Measurements from ENCODE around the gene CAMK2A.

The CAMK2A gene

DNA sequence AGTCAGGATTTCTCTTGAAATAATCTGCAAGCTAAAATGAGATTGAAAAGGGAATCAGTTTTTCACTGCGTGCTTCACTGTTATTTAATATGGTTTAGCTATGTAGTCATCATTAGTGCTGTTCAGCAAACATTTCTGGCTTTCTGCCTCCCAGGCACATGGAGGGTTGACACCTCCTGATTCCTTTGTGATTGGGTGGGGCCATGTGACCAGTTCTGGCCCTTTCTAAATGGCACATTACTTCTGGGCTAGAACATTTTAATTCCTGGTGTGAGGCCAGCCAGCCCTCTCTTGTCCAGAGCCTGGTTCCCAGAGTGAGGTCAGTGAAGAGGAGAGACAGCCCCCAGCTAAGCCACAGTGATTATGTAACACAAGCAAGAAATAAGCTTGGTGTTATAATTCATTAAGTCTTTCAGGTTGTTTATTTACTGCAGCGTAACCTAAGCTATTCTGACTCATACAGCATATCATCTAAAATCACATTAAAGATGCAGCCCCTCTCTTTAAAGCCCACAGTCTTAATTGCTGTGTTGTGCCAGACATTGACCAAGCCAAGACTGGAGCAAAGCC, 30.6 kb upstream of the CAMK2A start (continued):
- no peak for TF ChIP-seq ZNF785 (tag by site-specific recombination; IDR thresholded peaks at IDR 0.05)
- peak; percentile 50; the same call in 1 of the 2 replicates for TF ChIP-seq ZNF558 (tag by site-specific recombination; IDR thresholded peaks at IDR 0.05)
- TF ChIP-seq ZFHX2 (tag by site-specific recombination; conservative IDR thresholded peaks at IDR 0.05) = no peak
- TF ChIP-seq ZNF530 (tag by site-specific recombination; IDR thresholded peaks at IDR 0.05; ENCODE audit: low read depth) = no peak
- no peak for TF ChIP-seq ZNF549 (tag by site-specific recombination; IDR thresholded peaks at IDR 0.05)
- TF ChIP-seq, protein P1, sequence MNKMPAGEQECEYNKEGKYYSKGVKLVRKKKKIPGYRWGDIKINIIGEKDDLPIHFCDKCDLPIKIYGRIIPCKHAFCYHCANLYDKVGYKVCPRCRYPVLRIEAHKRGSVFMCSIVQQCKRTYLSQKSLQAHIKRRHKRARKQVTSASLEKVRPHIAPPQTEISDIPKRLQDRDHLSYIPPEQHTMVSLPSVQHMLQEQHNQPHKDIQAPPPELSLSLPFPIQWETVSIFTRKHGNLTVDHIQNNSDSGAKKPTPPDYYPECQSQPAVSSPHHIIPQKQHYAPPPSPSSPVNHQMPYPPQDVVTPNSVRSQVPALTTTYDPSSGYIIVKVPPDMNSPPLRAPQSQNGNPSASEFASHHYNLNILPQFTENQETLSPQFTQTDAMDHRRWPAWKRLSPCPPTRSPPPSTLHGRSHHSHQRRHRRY (tag by site-specific recombination; IDR thresholded peaks at IDR 0.05) = no peak
- no peak for TF ChIP-seq ZFP41 (tag by site-specific recombination; IDR thresholded peaks at IDR 0.05; ENCODE audit: borderline replicate concordance)
- no peak for TF ChIP-seq ZIC2 (tag by site-specific recombination; IDR thresholded peaks at IDR 0.05)
- no peak for TF ChIP-seq ZNF19 (tag by site-specific recombination; IDR thresholded peaks at IDR 0.05; ENCODE audit: low read depth)
- TF ChIP-seq ZNF366 (tag by site-specific recombination; conservative IDR thresholded peaks at IDR 0.05) = peak; percentile 88
- TF ChIP-seq, protein P2, sequence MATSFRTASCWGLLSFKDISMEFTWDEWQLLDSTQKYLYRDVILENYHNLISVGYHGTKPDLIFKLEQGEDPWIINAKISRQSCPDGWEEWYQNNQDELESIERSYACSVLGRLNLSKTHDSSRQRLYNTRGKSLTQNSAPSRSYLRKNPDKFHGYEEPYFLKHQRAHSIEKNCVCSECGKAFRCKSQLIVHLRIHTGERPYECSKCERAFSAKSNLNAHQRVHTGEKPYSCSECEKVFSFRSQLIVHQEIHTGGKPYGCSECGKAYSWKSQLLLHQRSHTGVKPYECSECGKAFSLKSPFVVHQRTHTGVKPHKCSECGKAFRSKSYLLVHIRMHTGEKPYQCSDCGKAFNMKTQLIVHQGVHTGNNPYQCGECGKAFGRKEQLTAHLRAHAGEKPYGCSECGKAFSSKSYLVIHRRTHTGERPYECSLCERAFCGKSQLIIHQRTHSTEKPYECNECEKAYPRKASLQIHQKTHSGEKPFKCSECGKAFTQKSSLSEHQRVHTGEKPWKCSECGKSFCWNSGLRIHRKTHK (tag by site-specific recombination; IDR thresholded peaks at IDR 0.05) = no peak
- TF ChIP-seq ZNF48 (tag by site-specific recombination; IDR thresholded peaks at IDR 0.05) = no peak
- TF ChIP-seq YY1 (tag by site-specific recombination; IDR thresholded peaks at IDR 0.05) = no peak
- no peak for TF ChIP-seq ZNF596 (tag by site-specific recombination; IDR thresholded peaks at IDR 0.05)
- TF ChIP-seq, protein P3, sequence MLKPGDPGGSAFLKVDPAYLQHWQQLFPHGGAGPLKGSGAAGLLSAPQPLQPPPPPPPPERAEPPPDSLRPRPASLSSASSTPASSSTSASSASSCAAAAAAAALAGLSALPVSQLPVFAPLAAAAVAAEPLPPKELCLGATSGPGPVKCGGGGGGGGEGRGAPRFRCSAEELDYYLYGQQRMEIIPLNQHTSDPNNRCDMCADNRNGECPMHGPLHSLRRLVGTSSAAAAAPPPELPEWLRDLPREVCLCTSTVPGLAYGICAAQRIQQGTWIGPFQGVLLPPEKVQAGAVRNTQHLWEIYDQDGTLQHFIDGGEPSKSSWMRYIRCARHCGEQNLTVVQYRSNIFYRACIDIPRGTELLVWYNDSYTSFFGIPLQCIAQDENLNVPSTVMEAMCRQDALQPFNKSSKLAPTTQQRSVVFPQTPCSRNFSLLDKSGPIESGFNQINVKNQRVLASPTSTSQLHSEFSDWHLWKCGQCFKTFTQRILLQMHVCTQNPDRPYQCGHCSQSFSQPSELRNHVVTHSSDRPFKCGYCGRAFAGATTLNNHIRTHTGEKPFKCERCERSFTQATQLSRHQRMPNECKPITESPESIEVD (tag by site-specific recombination; IDR thresholded peaks at IDR 0.05) = no peak
- TF ChIP-seq, protein P4, sequence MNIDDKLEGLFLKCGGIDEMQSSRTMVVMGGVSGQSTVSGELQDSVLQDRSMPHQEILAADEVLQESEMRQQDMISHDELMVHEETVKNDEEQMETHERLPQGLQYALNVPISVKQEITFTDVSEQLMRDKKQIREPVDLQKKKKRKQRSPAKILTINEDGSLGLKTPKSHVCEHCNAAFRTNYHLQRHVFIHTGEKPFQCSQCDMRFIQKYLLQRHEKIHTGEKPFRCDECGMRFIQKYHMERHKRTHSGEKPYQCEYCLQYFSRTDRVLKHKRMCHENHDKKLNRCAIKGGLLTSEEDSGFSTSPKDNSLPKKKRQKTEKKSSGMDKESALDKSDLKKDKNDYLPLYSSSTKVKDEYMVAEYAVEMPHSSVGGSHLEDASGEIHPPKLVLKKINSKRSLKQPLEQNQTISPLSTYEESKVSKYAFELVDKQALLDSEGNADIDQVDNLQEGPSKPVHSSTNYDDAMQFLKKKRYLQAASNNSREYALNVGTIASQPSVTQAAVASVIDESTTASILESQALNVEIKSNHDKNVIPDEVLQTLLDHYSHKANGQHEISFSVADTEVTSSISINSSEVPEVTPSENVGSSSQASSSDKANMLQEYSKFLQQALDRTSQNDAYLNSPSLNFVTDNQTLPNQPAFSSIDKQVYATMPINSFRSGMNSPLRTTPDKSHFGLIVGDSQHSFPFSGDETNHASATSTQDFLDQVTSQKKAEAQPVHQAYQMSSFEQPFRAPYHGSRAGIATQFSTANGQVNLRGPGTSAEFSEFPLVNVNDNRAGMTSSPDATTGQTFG (tag by site-specific recombination; IDR thresholded peaks at IDR 0.05; ENCODE audit: borderline replicate concordance) = no peak
- peak; percentile 81 for TF ChIP-seq BCL11A (tag by site-specific recombination; IDR thresholded peaks at IDR 0.05; ENCODE audit: low read depth)
- peak; percentile 45; the same call in 1 of the 2 replicates for TF ChIP-seq ZSCAN16 (tag by site-specific recombination; IDR thresholded peaks at IDR 0.05)
- peak; percentile 87 for TF ChIP-seq SP7 (tag by site-specific recombination; IDR thresholded peaks at IDR 0.05)
- no peak for TF ChIP-seq ZNF768 (tag by site-specific recombination; IDR thresholded peaks at IDR 0.05)
- TF ChIP-seq ZNF184 (tag by site-specific recombination; IDR thresholded peaks at IDR 0.05) = 0 out of 2 replicates have a peak, but pooled peaks have one; percentile 38
- no peak for TF ChIP-seq SP3 (tag by site-specific recombination; IDR thresholded peaks at IDR 0.05)
- TF ChIP-seq ZNF654 (tag by site-specific recombination; IDR thresholded peaks at IDR 0.05; ENCODE audit: low read depth) = no peak
- TF ChIP-seq ZNF221 (tag by site-specific recombination; IDR thresholded peaks at IDR 0.05; ENCODE audit: borderline replicate concordance) = no peak
- peak; percentile 16; the same call in 1 of the 2 replicates for TF ChIP-seq IKZF3 (tag by site-specific recombination; IDR thresholded peaks at IDR 0.05)
- TF ChIP-seq ZNF138 (tag by site-specific recombination; IDR thresholded peaks at IDR 0.05; ENCODE audit: borderline replicate concordance) = no peak
- TF ChIP-seq ZFP37 (tag by site-specific recombination; IDR thresholded peaks at IDR 0.05) = peak; percentile 33; the same call in 1 of the 2 replicates
- no peak for TF ChIP-seq OVOL3 (tag by site-specific recombination; IDR thresholded peaks at IDR 0.05)
- TF ChIP-seq ZNF155 (tag by site-specific recombination; IDR thresholded peaks at IDR 0.05) = no peak
- no peak for TF ChIP-seq ZNF621 (tag by site-specific recombination; IDR thresholded peaks at IDR 0.05)
- TF ChIP-seq, protein P5, sequence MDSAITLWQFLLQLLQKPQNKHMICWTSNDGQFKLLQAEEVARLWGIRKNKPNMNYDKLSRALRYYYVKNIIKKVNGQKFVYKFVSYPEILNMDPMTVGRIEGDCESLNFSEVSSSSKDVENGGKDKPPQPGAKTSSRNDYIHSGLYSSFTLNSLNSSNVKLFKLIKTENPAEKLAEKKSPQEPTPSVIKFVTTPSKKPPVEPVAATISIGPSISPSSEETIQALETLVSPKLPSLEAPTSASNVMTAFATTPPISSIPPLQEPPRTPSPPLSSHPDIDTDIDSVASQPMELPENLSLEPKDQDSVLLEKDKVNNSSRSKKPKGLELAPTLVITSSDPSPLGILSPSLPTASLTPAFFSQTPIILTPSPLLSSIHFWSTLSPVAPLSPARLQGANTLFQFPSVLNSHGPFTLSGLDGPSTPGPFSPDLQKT (IDR thresholded peaks at IDR 0.05; ENCODE audit: borderline replicate concordance, low read depth, low read length) = no peak
- TF ChIP-seq ZNF747 (tag by site-specific recombination; IDR thresholded peaks at IDR 0.05) = no peak
- no peak for TF ChIP-seq ZNF274 (IDR thresholded peaks at IDR 0.05; ENCODE audit: low read length)
- no peak for TF ChIP-seq ZNF274 (tag by site-specific recombination; IDR thresholded peaks at IDR 0.05; ENCODE audit: borderline replicate concordance)

Data from HEK293 (cell line).